Natural killer cell (primary cell): ENCODE measurements around the gene SPATA2L. TPM values are rescaled to one million over a fixed set of nuclear protein-coding genes. Genes with fewer than 3 reads are reported as not detected.
"Not testable (repeated sequence)": the region's sequence is repeated elsewhere in the genome, so short reads cannot be mapped to it uniquely, and the experiment has no call there.

Experiments used
- ATAC-seq, 3 donors: fragments of 150-1000 bp in 2 of 3; fragments of 200-7000 bp in 1 of 3; cut with Tn5 transposase; 1 replicate in 1 of 3; 2 replicates in 2 of 3; pipeline ENCODE4 v1.10.0; 2021; ENCODE audit warnings: mild to moderate bottlenecking in 2 of 3, moderate library complexity in 2 of 3
- DNase-seq, 2 donors: peaks; one replicate each; pipeline versions ENCODE4 v3.0.0 to v3.0.0-alpha.2; 2013 to 2021; ENCODE audit warnings: mixed read lengths in 1 of 2
- H3K27ac ChIP-seq: one replicate; pipeline ENCODE4 v1.5.1; 2013; ENCODE audit warnings: mild to moderate bottlenecking, low read length
- H3K27me3 ChIP-seq: one replicate; pipeline ENCODE4 v1.6.1; 2013; ENCODE audit warnings: low read length; ENCODE audit not compliant: control insufficient read depth, insufficient read depth
- H3K36me3 ChIP-seq: one replicate; pipeline ENCODE4 v1.6.1; 2013; ENCODE audit warnings: low read length; ENCODE audit not compliant: control insufficient read depth, insufficient read depth
- H3K4me1 ChIP-seq: one replicate; pipeline ENCODE4 v1.6.1; 2013; ENCODE audit warnings: low read length; ENCODE audit not compliant: control insufficient read depth, insufficient read depth
- H3K4me3 ChIP-seq: one replicate; pipeline ENCODE4 v1.5.1; 2013; ENCODE audit warnings: low read length
- H3K9me3 ChIP-seq: one replicate; pipeline ENCODE4 v1.6.1; 2013; ENCODE audit warnings: low read length; ENCODE audit not compliant: control insufficient read depth, insufficient read depth
- H3K27ac Mint-ChIP-seq, 2 donors: one replicate each; pipeline ENCODE4 v1.8.0; 2022; ENCODE audit warnings: mild to moderate bottlenecking in 2 of 2, mixed read lengths in 2 of 2, moderate library complexity in 1 of 2
- H3K27me3 Mint-ChIP-seq, 2 donors: one replicate each; pipeline ENCODE4 v1.8.0; 2022; ENCODE audit warnings: low read depth in 2 of 2, mixed read lengths in 2 of 2
- H3K36me3 Mint-ChIP-seq: one replicate; pipeline ENCODE4 v1.8.0; 2022; ENCODE audit warnings: mixed read lengths
- H3K4me1 Mint-ChIP-seq, 2 donors: one replicate each; pipeline ENCODE4 v1.8.0; 2022; ENCODE audit warnings: mixed read lengths in 2 of 2
- H3K4me3 Mint-ChIP-seq: one replicate; pipeline ENCODE4 v1.8.0; 2022; ENCODE audit warnings: mild to moderate bottlenecking, moderate library complexity, mixed read lengths
- H3K9me3 Mint-ChIP-seq, 2 donors: one replicate each; pipeline ENCODE4 v1.8.0; 2022; ENCODE audit warnings: mixed read lengths in 2 of 2
- WGBS: methylation state at CpG from one replicate; pipeline ENCODE4 v1.1.7; 2013; ENCODE audit warnings: missing lambda C conversion rate; ENCODE audit not compliant: insufficient coverage; 5-methylcytosine and 5-hydroxymethylcytosine counted together
- intact Hi-C: fragments of 100-400 bp; cut with micrococcal nuclease; formaldehyde crosslinking; loops from one replicate; pipeline ENCODE4 v1.14.2; 2022
- total RNA-seq, 4 donors: library from RNA; stranded (reverse); fragments of 120-200 nt in 1 of 4; gene quantifications; one replicate each; pipeline versions ENCODE4 v1.2.3 to v1.2.4, GENCODE V29; 2013 to 2022
- TF ChIP-seq, protein P1 (sequence below): fragments of 200-600 bp; IDR thresholded peaks from one replicate; pipeline ENCODE4 v1.8.0; 2022; ENCODE audit warnings: antibody characterized with exemption

SPATA2L gene
- total RNA-seq, 3 donors from 2014 or later (not counting 1 experiment from before 2014, with no cell fraction given), result 23.1 to 37.9 (median 24.0) TPM

DNA sequence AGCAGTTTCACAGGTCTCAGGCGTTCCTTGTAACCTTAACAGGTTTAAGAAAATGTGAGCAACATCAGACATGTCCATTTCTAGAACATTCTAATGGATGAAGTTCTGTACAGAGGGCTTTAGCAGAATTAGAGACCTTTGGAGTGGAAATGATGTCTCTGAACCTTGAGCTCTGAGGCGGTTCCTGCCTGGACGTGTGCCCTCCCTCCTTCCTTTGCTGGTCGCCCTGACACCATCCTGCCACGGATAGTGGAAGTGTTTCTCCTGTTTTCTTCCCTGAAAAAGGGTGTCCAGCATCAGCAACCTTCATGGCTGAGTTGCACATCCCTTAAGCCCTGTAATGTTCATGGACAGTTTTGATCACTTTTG is 32.7 kb downstream of the SPATA2L start:
- no peaks in the 10 kb centered on the region for H3K27me3 Mint-ChIP-seq
- no peaks in the 10 kb centered on the region for H3K36me3 Mint-ChIP-seq
- TF ChIP-seq, protein P1, sequence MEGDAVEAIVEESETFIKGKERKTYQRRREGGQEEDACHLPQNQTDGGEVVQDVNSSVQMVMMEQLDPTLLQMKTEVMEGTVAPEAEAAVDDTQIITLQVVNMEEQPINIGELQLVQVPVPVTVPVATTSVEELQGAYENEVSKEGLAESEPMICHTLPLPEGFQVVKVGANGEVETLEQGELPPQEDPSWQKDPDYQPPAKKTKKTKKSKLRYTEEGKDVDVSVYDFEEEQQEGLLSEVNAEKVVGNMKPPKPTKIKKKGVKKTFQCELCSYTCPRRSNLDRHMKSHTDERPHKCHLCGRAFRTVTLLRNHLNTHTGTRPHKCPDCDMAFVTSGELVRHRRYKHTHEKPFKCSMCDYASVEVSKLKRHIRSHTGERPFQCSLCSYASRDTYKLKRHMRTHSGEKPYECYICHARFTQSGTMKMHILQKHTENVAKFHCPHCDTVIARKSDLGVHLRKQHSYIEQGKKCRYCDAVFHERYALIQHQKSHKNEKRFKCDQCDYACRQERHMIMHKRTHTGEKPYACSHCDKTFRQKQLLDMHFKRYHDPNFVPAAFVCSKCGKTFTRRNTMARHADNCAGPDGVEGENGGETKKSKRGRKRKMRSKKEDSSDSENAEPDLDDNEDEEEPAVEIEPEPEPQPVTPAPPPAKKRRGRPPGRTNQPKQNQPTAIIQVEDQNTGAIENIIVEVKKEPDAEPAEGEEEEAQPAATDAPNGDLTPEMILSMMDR, result no peak
- no peak overlapping the region for H3K4me3 Mint-ChIP-seq
- Histone ChIP-seq H3K27ac (no peak overlapping the region), H3K4me3 (no peak overlapping the region), H3K36me3 (no peaks in the 10 kb centered on the region), H3K4me1 (no peaks in the 10 kb centered on the region), H3K9me3 (no peaks in the 10 kb centered on the region), H3K27me3 (no peaks in the 10 kb centered on the region)
- intact Hi-C loops, result no loop called here
- no peak overlapping the region for H3K27ac Mint-ChIP-seq
- H3K9me3 Mint-ChIP-seq, result no peaks in the 10 kb centered on the region
- no peaks in the 10 kb centered on the region for H3K4me1 Mint-ChIP-seq
- ATAC-seq, result no peak
- WGBS, result 66% methylated on average over 5 of the region's 5 CpGs
- DNase-seq, result no peak

- intact Hi-C loops, result no loop called here
- H3K4me3 Mint-ChIP-seq, result no peak overlapping the region
- no peaks in the 10 kb centered on the region for H3K9me3 Mint-ChIP-seq
- H3K36me3 Mint-ChIP-seq, result no peaks in the 10 kb centered on the region
- Histone ChIP-seq H3K27ac (no peak overlapping the region), H3K4me1 (no peaks in the 10 kb centered on the region), H3K27me3 (no peaks in the 10 kb centered on the region), H3K36me3 (no peaks in the 10 kb centered on the region), H3K9me3 (no peaks in the 10 kb centered on the region), H3K4me3 (no peak overlapping the region)
- no peak overlapping the region for H3K27ac Mint-ChIP-seq
- TF ChIP-seq, protein P1, result no peak
- ATAC-seq, result no peak
- no peaks in the 10 kb centered on the region for H3K4me1 Mint-ChIP-seq
- WGBS, result 83% methylated on average over 9 of the region's 9 CpGs
- H3K27me3 Mint-ChIP-seq, result no peaks in the 10 kb centered on the region
- no peak for DNase-seq
Measured at GRCh38 chr16:89667633-89668032, 33.9 kb downstream of the SPATA2L start.

DNA sequence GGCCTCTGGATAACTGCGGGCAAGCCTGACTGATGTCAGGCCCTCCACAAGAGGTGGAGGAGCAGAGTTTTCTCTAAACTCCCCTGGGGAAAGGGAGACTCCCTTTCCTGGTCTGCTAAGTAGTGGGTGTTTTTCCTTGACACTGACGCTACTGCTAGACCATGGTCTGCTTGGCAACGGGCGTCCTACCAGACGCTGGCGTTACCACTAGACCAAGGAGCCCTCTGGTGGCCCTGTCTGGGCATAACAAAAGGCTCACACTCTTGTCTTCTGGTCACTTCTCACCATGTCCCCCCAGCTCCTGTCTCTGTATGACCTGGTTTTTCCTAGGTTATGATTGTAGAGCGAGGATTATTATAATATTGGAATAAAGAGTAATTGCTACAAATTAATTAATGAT is 34.5 kb downstream of the SPATA2L start:
- H3K4me3 ChIP-seq, H3K36me3 Mint-ChIP-seq, H3K27ac ChIP-seq, H3K4me1 ChIP-seq, H3K27me3 ChIP-seq, H3K4me3 Mint-ChIP-seq, H3K9me3 Mint-ChIP-seq, intact Hi-C loops, H3K36me3 ChIP-seq, ATAC-seq, H3K4me1 Mint-ChIP-seq, H3K9me3 ChIP-seq, H3K27me3 Mint-ChIP-seq, H3K27ac Mint-ChIP-seq: not testable (repeated sequence)
- WGBS, result 86% methylated on average over 5 of the region's 7 CpGs
- peak in 1 of 2 donors; percentile 40 for DNase-seq

DNA sequence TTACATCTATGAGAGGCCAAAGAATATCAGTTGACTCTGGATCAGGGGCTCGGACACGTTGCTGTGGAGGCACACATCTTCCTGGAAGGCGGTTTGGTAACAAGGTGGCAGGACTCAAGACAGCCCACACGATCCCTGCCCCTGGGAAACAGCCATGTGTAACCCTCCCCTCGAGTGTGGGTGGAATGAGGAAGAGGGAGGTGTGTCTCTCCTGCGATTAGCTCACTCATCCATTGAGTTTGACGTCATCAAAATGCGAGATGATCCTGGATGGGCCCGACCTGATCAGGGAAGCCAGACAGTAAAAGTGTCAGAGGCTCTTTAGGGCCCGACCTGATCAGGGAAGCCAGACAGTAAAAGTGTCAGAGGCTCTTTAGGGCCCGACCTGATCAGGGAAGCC is 37.3 kb downstream of the SPATA2L start:
- DNase-seq, H3K4me1 ChIP-seq, H3K27me3 Mint-ChIP-seq, H3K9me3 ChIP-seq, H3K4me3 ChIP-seq, H3K27me3 ChIP-seq, H3K36me3 Mint-ChIP-seq, ATAC-seq, H3K4me1 Mint-ChIP-seq, H3K27ac Mint-ChIP-seq, H3K4me3 Mint-ChIP-seq, H3K9me3 Mint-ChIP-seq, H3K27ac ChIP-seq, intact Hi-C loops, H3K36me3 ChIP-seq: not testable (repeated sequence)
- WGBS, result 93% methylated on average over 9 of the region's 11 CpGs

DNA sequence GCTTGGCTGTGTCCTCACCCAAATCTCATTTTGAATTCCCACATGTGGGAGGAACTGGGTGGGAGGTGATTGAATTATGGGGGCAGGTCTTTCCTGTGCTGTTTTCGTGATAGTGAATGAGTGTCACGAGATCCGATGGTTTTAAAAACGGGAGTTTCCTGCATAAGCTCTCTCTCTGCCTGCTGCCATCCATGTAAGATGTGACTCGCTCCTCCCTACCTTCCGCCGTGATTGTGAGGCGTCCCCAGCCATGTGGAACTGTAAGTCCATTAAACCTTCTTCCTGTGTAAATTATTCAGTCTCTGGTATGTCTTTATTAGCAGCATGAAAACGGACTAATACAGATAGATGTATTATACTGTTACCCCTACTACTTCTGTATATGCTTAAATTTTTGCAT is 40.3 kb downstream of the SPATA2L start:
- Histone ChIP-seq H3K27me3 (no peaks in the 10 kb centered on the region), H3K4me1 (peaks cover 24% of the 10 kb centered on the region), H3K4me3 (no peak overlapping the region), H3K36me3 (no peaks in the 10 kb centered on the region), H3K9me3 (no peaks in the 10 kb centered on the region), H3K27ac (no peak overlapping the region)
- DNase-seq, result no peak
- 97% methylated on average over 8 of the region's 9 CpGs for WGBS
- H3K9me3 Mint-ChIP-seq, result no peaks in the 10 kb centered on the region
- ATAC-seq, result no peak
- intact Hi-C loops, result no loop called here
- H3K27ac Mint-ChIP-seq, result no peak overlapping the region
- H3K4me1 Mint-ChIP-seq, result peaks cover 15 to 22% of the 10 kb centered on the region in 2 donors
- H3K27me3 Mint-ChIP-seq, result no peaks in the 10 kb centered on the region
- peak overlapping the region; percentile 7 for H3K4me3 Mint-ChIP-seq
- TF ChIP-seq, protein P1, result no peak
- H3K36me3 Mint-ChIP-seq, result no peaks in the 10 kb centered on the region
